Measurements from ENCODE around the gene ZSCAN4.

The ZSCAN4 gene

DNA sequence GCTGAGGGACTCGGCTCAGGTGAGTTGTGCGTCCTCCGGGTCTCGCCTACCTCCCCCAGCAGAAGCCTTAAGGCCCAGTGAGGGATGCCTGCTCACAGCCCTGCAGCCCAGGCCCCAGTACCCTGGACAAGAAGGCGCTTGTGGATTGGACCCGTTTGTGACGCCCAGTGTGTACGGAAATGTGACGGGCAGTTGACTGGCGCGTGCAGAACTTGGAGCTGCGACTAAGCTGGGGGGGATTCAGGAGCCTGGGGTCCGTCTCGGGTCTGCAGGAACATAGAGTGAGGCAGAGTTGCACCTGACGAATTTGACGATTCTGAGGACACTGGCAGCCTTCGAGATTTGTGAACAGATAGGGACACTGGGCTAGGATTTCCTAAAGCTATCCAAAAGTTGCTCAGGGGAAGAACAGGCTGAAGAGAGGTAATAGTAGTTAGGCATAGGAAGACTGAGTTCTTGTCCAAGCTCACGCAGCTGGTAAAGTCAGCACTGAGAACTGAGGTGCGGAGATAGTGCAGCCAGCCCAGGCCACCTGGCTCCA, 13.6 kb downstream of the ZSCAN4 start:
- Histone ChIP-seq H3K9ac (ENCODE audit: insufficient read length, low read depth) (peak overlapping the region; percentile 99), H3K9me3 (ENCODE audit: insufficient read depth, low read length) (peaks cover 41% of the 10 kb centered on the region), H3K4me3 (ENCODE audit: insufficient read length, low read depth) (peak overlapping the region; percentile 99)

DNA sequence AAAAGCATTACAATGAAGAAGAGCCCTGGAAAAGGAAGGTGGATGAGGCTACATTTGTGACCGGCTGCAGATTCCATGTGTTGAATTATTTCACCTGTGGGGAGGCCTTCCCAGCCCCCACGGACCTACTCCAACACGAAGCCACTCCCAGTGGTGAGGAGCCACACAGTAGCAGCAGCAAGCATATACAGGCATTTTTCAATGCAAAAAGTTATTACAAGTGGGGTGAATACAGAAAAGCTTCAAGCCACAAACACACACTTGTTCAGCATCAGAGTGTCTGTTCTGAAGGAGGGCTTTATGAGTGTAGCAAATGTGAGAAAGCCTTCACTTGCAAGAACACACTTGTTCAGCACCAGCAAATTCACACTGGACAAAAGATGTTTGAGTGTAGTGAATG, 18.0 kb downstream of the ZSCAN4 start:
- TF ChIP-seq SUZ12 (IDR thresholded peaks at IDR 0.05; ENCODE audit: extremely low read depth, insufficient read depth, insufficient read length) (no peak), YY1 (IDR thresholded peaks at IDR 0.05; ENCODE audit: insufficient read depth, insufficient read length) (no peak), ZNF274 (IDR thresholded peaks at IDR 0.05; ENCODE audit: low read depth, low read length) (no peak; the same call in 1 of the 2 replicates)
- DNase-seq (ENCODE audit: low read depth, low spot score): no peak
- H3K9ac ChIP-seq (ENCODE audit: insufficient read length, low read depth): no peak overlapping the region
- no peaks in the 10 kb centered on the region for H3K27me3 ChIP-seq (ENCODE audit: insufficient read depth, insufficient read length)
- peaks cover 69% of the 10 kb centered on the region for H3K36me3 ChIP-seq (ENCODE audit: insufficient read depth, insufficient read length, low read length)
- H3K9me3 ChIP-seq (ENCODE audit: insufficient read depth, low read length): peaks cover 60% of the 10 kb centered on the region
- no peak overlapping the region for H3K4me3 ChIP-seq (ENCODE audit: insufficient read length, low read depth)
- H3K4me1 ChIP-seq (ENCODE audit: insufficient read depth, insufficient read length): no peaks in the 10 kb centered on the region

More for the DNA sequence above, 13.6 kb downstream of the ZSCAN4 start:
- TF ChIP-seq SUZ12 (IDR thresholded peaks at IDR 0.05; ENCODE audit: extremely low read depth, insufficient read depth, insufficient read length) (no peak), YY1 (IDR thresholded peaks at IDR 0.05; ENCODE audit: insufficient read depth, insufficient read length) (no peak), ZNF274 (IDR thresholded peaks at IDR 0.05; ENCODE audit: low read depth, low read length) (no peak)
- Histone ChIP-seq H3K36me3 (ENCODE audit: insufficient read depth, insufficient read length, low read length) (peaks cover 48% of the 10 kb centered on the region), H3K27me3 (ENCODE audit: insufficient read depth, insufficient read length) (no peaks in the 10 kb centered on the region), H3K4me1 (ENCODE audit: insufficient read depth, insufficient read length) (no peaks in the 10 kb centered on the region)
- DNase-seq (ENCODE audit: low read depth, low spot score): no peak

DNA sequence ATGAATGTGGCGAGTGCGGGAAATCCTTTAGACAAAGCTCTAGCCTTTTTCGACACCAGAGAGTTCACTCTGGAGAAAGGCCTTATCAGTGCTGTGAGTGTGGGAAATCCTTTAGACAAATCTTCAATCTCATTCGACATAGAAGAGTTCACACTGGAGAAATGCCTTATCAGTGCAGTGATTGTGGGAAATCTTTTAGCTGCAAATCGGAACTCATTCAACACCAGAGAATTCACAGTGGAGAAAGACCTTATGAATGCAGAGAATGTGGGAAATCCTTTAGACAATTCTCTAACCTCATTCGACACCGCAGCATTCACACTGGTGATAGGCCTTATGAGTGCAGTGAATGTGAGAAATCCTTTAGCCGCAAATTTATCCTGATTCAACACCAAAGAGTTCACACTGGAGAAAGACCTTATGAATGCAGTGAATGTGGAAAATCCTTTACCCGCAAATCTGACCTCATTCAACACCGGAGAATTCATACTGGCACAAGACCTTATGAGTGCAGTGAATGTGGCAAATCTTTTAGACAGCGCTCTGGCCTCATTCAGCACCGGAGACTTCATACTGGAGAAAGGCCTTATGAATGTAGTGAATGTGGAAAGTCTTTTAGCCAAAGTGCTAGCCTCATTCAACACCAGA, 18.8 kb downstream of the ZSCAN4 start:
- H3K4me3 ChIP-seq (ENCODE audit: insufficient read length, low read depth): no peak overlapping the region
- TF ChIP-seq ZNF274 (IDR thresholded peaks at IDR 0.05; ENCODE audit: low read depth, low read length) (no peak), YY1 (IDR thresholded peaks at IDR 0.05; ENCODE audit: insufficient read depth, insufficient read length) (no peak), SUZ12 (IDR thresholded peaks at IDR 0.05; ENCODE audit: extremely low read depth, insufficient read depth, insufficient read length) (no peak)
- H3K27me3 ChIP-seq (ENCODE audit: insufficient read depth, insufficient read length): no peaks in the 10 kb centered on the region
- no peak for DNase-seq (ENCODE audit: low read depth, low spot score)
- H3K9me3 ChIP-seq (ENCODE audit: insufficient read depth, low read length): peaks cover 60% of the 10 kb centered on the region
- H3K4me1 ChIP-seq (ENCODE audit: insufficient read depth, insufficient read length): no peaks in the 10 kb centered on the region
- peaks cover 66% of the 10 kb centered on the region for H3K36me3 ChIP-seq (ENCODE audit: insufficient read depth, insufficient read length, low read length)
- H3K9ac ChIP-seq (ENCODE audit: insufficient read length, low read depth): no peak overlapping the region

- Histone ChIP-seq H3K4me1 (ENCODE audit: insufficient read depth, insufficient read length) (no peaks in the 10 kb centered on the region), H3K9me3 (ENCODE audit: insufficient read depth, low read length) (peaks cover 59% of the 10 kb centered on the region), H3K9ac (ENCODE audit: insufficient read length, low read depth) (no peak overlapping the region), H3K27me3 (ENCODE audit: insufficient read depth, insufficient read length) (no peaks in the 10 kb centered on the region), H3K36me3 (ENCODE audit: insufficient read depth, insufficient read length, low read length) (peaks cover 61% of the 10 kb centered on the region), H3K4me3 (ENCODE audit: insufficient read length, low read depth) (no peak overlapping the region)
- TF ChIP-seq YY1 (IDR thresholded peaks at IDR 0.05; ENCODE audit: insufficient read depth, insufficient read length) (no peak), ZNF274 (IDR thresholded peaks at IDR 0.05; ENCODE audit: low read depth, low read length) (no peak), SUZ12 (IDR thresholded peaks at IDR 0.05; ENCODE audit: extremely low read depth, insufficient read depth, insufficient read length) (no peak)
- no peak for DNase-seq (ENCODE audit: low read depth, low spot score)
Measured at GRCh38 chr19:57688011-57688763, 19.5 kb downstream of the ZSCAN4 start.

DNA sequence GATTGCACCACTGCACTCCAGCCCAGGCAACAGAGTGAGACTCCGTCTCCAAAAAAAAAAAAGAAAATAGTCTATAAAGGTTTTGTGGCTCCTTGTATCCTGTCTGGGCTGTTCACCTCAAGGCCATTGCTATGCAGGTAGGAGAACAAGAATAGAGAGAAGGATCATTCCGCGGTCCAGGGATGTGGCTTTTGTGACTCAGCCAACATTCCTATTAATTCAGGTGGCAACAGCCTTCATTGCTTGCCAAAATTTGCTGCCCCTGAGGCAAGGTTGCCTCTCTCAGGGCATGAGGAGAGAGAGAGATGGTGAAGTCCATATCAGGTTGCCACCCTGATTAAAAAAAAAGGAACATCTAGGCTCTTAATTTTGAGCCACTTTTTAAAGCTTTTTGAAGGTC, 21.0 kb downstream of the ZSCAN4 start:
- Histone ChIP-seq H3K27me3 (ENCODE audit: insufficient read depth, insufficient read length) (no peaks in the 10 kb centered on the region), H3K9ac (ENCODE audit: insufficient read length, low read depth) (no peak overlapping the region), H3K4me3 (ENCODE audit: insufficient read length, low read depth) (no peak overlapping the region), H3K4me1 (ENCODE audit: insufficient read depth, insufficient read length) (no peaks in the 10 kb centered on the region), H3K9me3 (ENCODE audit: insufficient read depth, low read length) (peaks cover 44% of the 10 kb centered on the region), H3K36me3 (ENCODE audit: insufficient read depth, insufficient read length, low read length) (peaks cover 53% of the 10 kb centered on the region)
- TF ChIP-seq ZNF274 (IDR thresholded peaks at IDR 0.05; ENCODE audit: low read depth, low read length) (no peak), SUZ12 (IDR thresholded peaks at IDR 0.05; ENCODE audit: extremely low read depth, insufficient read depth, insufficient read length) (no peak), YY1 (IDR thresholded peaks at IDR 0.05; ENCODE audit: insufficient read depth, insufficient read length) (no peak)
- DNase-seq (ENCODE audit: low read depth, low spot score): no peak

DNA sequence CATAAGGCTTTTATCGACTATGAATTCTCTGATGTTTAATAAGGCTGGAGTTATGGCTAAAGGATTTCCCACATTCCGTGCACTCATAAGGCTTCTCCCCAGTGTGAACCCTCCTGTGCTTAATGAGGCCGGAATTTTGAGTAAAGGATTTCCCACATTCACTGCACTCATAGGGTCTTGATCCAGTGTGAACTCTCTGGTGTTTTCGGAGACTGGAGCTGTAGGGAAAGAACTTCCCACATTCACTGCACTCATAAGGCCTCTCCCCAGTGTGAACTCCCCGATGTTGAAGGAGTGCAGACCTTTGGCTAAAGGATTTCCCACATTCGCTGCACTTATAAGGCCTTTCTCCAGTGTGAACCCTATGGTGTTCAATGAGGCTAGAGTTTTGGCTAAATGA, 32.9 kb downstream of the ZSCAN4 start:
- no peaks in the 10 kb centered on the region for H3K9me3 ChIP-seq (ENCODE audit: insufficient read depth, low read length)
- H3K4me3 ChIP-seq (ENCODE audit: insufficient read length, low read depth): no peak overlapping the region
- H3K9ac ChIP-seq (ENCODE audit: insufficient read length, low read depth): no peak overlapping the region
- peaks cover 81% of the 10 kb centered on the region for H3K36me3 ChIP-seq (ENCODE audit: insufficient read depth, insufficient read length, low read length)
- TF ChIP-seq SUZ12 (IDR thresholded peaks at IDR 0.05; ENCODE audit: extremely low read depth, insufficient read depth, insufficient read length) (no peak), YY1 (IDR thresholded peaks at IDR 0.05; ENCODE audit: insufficient read depth, insufficient read length) (no peak)
- no peak for DNase-seq (ENCODE audit: low read depth, low spot score)
- no peaks in the 10 kb centered on the region for H3K27me3 ChIP-seq (ENCODE audit: insufficient read depth, insufficient read length)
- H3K4me1 ChIP-seq (ENCODE audit: insufficient read depth, insufficient read length): peaks cover 4% of the 10 kb centered on the region

GRCh38 chr19:57706346-57706745, 37.6 kb downstream of the ZSCAN4 start:
- no peak overlapping the region for H3K4me3 ChIP-seq (ENCODE audit: insufficient read length, low read depth)
- peaks cover 2% of the 10 kb centered on the region for H3K4me1 ChIP-seq (ENCODE audit: insufficient read depth, insufficient read length)
- no peaks in the 10 kb centered on the region for H3K9me3 ChIP-seq (ENCODE audit: insufficient read depth, low read length)
- peaks cover 52% of the 10 kb centered on the region for H3K36me3 ChIP-seq (ENCODE audit: insufficient read depth, insufficient read length, low read length)
- no peak overlapping the region for H3K9ac ChIP-seq (ENCODE audit: insufficient read length, low read depth)
- DNase-seq (ENCODE audit: low read depth, low spot score): no peak
- TF ChIP-seq SUZ12 (IDR thresholded peaks at IDR 0.05; ENCODE audit: extremely low read depth, insufficient read depth, insufficient read length) (no peak), ZNF274 (IDR thresholded peaks at IDR 0.05; ENCODE audit: low read depth, low read length) (no peak), YY1 (IDR thresholded peaks at IDR 0.05; ENCODE audit: insufficient read depth, insufficient read length) (no peak)
- H3K27me3 ChIP-seq (ENCODE audit: insufficient read depth, insufficient read length): no peaks in the 10 kb centered on the region

All from NT2/D1 (cell line).